GM20431 (cell line): ENCODE results near the gene BCL2.

ENCODE experiments used
- in situ Hi-C: fragments of 300-500 bp; cut with MseI, MboI; formaldehyde crosslinking; loops from one replicate; pipeline ENCODE4 v1.15.0; 2020; ENCODE audit warnings: low sequenced_read_pairs; ENCODE audit not compliant: unreplicated experiment

The BCL2 gene

DNA sequence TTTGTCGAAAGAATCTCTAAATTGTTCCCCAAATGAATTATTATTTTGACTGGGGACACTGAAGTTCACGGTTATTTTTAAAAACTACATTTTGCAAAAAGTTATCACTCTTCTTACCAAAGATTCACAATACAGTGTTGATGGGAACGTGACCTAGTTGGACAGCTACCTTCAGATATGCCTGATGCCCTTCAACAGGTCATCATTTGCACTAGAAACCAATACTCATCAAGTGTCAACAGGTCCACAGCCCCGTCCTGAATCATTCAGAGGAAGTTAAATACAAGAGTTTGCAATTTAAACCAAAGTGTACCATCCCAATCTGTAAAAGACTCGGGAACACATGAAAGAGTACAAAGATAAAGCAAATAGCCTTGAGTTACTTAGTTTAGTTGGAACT is 28.3 kb downstream of the BCL2 start:
- in situ Hi-C loops, result no loop called here

DNA sequence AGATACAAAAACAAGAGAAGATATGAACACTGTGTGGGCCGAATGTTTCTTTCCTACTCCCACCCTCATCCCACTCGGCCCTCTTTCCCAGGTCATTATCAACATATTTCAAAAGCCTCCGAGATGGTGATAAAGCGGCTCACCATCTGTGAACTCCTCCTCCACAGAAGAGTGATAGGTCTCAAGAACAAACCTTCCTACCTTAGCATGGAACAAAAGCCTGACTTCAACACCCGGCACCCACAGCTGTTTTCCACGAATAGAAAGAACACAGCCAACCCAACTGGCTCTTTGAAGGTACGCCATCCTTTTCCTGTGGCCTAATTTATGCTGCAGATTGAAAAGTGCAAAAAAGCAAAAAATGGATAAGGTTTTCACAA is 28.8 kb downstream of the BCL2 start:
- in situ Hi-C loops, result no loop called here

DNA sequence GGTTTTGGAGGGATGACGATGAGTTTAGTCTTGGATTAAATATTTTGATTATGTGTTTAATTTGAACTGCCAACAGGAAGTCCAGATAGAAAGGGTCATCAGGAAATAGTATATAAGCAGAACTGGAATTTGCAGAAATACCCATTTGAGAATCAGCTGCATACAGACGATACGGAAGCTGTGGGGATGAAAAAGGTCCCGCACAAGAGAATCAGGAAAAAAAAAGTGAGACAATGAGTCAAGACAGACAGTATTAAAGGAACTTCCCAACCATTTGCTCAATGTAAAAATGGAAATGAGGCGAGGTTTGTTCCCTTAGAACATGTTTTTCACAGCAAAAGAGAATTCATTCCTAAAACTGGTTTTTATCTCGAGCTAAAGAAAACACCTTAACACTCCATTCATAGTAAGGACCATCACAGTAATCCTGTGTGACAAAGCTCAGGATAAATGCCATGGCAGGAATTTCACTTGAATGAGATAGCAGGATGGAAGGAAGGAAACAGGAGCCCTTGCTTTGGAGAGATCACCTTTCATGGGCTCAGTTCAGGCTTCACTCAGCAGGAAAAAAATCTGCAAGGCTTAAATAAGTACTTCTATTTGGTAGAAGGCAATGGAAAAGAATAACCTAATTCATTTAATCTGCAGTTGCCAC is 29.3 kb downstream of the BCL2 start:
- in situ Hi-C loops, result no loop called here

DNA sequence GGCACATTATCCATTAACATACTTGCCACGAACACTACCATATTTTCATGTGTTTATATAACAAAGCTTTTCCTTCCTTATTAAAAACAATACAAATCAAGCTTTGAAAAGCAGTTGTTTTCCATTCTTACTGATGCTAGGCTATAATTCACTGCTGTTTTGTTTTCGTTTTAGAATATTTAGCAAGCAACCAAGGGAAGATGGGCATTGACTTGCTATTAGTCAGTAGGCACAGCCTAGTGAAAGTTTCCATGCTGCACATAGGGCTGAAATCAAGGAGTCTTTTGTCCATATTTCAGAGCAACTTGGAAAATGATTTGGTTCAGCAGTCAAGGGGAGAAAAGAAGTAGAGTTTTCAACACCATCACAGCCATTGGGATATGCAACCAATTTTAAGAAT is 31.3 kb downstream of the BCL2 start:
- in situ Hi-C loops, result no loop called here

DNA sequence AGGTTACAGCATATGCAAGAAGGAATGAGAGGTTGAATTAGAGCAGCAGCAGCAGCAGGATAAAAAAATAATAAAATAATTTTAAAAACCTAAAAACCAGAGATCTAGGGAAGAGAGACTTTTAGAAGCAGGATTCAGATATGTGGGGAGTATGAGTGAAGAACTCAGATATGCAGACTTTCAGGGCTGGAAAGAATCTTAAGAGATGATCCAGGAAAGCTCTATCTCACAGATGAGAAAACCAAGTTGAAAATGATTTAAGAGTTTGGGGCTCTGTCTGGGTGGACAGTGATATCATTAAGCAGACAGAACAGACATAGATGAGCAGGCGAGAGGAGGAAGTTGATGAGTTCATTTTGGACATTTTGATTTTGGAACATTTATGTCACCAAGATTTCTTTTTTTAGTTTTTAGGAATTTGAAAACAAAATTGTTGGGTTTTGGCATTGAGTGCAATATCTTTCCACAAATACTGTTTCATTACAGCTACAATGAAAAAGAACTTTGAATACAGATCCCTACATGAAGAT is 31.8 kb downstream of the BCL2 start:
- in situ Hi-C loops, result no loop called here

DNA sequence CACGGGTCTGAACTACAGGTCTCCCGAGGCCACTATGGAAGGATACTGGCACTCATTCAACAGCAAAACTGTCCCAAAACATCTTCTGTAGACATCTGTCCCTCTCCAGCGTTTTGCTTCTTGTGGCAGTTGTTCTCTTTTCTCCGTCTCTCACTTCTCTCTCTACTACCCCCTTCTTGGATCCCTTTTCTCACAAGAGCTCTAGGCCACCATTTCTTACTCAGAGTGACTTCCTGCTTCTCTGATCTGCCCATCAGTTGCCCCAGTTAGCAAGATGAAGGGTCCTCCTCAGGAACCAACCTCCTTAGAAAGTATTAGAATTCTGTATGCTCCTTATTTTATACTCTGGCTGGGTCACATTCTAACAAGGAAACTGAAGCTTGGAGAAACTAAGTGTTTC is 32.6 kb downstream of the BCL2 start:
- in situ Hi-C loops, result no loop called here

DNA sequence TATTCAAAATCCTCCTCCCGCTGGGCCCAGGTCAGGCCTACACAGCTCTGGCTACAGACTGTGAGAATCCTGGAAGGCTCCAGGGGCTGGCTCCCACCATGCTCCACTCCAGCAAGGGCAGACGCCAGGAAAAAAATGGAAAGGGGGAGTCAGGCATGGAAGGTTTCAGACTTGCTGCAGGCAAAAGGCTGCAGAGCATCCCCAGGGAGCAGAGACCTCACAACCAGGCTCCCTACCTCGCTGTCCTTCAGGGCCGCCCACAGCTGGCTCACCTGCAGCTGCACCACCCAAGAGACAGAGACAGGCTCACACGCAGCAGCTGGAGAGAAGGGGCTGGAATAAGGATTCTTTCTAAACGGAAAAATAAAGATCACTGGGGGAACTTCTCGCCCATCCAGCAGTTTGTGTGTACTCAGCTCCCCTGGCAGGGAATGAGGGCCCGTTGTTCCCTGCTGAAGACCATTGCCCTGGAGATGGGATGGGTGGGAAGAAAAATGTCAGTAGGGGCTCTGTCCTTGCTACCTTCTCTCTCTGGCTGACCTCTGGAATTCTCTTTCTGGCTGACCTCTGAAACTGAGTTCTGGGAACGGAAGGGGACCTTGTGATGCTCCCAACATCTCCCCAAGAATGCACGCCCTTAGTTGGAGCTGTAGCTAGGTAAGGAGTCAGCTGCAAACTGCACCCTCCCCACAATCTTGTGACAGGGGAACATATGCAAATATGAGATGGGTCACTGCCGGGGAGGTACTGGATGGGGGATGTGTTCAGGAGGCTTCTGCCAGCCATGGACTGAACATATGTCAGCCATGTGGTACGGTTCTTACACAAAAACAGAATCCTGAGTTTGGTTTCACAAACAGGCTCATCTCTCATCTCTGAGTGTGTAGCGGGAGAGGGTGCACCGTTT is 34.5 kb downstream of the BCL2 start:
- in situ Hi-C loops, result no loop called here

DNA sequence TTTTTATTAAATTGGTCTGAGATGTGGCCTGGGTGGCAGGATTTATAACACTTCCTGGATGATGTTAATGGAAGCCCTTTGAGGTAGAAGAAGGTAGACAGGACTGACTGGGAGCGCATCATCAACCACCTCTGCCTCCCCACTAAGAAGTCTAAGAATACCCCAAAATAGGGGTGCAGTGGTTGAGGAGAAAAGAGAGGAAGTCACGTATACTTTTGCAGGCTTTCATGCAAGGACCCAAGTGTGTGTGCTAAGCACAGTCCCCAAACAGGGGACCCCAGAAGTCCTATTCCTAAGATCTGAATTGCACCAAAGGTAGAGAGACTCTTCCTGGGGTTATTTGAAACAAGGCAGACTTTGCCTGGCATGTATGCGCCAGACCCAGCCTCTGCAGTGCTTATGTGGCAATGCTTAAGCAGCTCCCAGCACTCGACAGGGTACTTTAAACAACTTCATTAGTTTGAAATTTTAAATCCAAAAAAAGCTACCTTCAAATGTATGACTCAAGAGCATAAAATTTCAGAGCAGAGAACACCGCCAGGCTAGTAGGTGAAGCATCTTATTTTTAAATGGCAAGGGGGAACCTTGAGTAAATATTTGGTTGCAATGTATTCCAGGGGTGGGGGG is 35.3 kb downstream of the BCL2 start:
- in situ Hi-C loops, result no loop called here

DNA sequence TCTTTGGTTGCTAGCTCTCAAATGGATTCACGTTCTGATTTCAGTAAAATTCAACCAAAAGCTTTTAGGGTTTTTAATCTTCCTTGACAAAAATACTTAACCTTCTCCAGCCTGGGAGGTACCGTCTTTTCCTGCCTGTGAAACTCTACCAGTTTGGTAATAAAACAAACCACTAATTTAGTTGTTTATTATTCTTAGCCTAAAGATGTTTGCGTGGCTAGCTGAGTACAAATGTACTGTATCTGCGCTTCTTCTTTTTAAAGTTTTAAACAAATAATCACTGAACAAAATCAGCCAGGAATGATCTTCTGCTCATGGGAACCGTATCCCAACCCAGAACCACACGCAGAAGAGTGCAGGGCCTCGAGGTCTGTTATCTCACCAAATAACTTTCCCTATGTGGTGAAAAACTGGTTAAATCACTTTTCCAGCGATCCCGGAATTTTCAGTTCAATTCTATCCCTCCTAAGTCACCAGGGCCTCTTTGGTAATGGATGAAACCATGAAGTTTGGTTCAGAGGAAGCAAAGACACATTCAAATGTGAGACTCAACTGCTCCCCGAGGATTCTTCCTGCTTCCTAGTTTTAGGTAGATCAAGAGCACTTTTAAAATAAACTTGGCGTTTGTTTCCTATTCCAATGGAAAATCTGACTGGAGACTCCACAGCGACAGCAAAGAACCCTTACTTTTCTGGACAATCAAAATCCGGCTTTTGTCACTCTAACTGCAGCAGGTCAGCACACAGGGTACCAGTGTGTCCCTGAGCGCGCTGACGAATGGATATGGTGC is 36.1 kb downstream of the BCL2 start:
- in situ Hi-C loops, result no loop called here

DNA sequence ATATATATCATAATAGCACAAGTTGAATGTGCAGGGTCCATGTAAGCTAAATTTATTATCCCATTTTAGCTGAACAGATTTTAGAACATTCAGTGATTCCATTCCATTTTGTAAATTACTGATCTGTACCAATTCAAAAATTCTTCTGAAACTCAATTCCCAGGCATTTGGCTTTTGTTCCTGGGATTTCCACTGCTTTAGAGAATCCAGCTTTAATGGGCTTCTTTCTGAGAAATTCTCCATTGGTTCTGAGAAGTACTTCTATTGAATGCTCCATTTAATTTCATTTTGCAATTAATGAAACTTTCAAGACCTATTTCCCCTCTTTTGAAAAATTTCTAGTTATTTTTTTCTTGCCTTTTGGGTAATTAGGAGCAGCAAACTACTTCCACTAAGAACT is 36.8 kb downstream of the BCL2 start:
- in situ Hi-C loops, result no loop called here

DNA sequence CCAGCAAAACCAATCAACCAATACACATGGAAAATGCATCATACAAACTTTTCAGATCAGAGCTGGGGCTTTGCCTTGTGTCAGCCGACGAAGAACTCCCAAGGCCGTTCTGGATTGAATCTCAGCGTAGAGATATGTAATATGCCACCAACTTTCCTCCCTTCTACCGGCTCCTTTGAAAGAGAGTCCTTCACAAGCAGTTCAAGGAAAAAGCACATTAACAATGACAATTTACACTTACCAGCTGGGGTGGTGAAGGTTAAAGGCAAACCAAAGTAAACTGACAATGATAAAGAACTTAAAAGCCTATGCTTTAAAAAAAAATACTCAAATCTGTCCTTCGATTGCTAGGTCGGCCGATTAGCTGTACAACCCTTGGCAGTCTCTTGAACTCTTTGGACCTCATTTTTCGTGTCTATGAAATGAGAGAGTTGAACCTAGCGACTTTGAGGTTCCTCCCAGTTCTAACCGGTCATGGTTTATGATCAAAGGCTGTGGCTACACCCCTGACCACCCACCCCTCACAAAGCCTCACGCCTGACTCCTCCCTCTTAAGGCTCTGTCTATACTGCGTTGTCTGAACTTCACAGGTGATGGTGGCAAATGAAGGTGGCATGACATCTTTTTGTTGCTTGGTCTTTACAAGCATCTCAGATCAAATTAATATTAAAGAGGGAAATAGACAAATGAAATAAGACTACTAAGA is 46.2 kb downstream of the BCL2 start:
- in situ Hi-C loops, result no loop called here

DNA sequence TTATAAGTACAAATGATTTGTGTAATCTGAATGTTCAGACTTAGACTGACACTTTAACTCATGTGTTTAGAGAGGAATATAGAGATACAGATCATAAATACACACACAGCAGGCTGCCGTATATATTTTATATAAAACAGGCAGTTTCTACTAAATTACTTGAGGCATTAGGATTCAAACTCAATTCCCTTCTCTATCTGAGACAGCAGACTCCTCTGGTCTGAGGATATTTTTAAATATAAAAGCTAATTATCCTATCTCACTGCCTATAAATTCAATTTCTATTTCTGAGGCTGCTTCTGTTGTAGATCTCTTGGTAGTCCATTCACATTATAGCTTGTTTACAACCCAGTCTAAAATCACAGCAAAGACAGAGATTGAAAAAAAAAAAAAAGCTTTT is 46.9 kb downstream of the BCL2 start:
- in situ Hi-C loops, result no loop called here

DNA sequence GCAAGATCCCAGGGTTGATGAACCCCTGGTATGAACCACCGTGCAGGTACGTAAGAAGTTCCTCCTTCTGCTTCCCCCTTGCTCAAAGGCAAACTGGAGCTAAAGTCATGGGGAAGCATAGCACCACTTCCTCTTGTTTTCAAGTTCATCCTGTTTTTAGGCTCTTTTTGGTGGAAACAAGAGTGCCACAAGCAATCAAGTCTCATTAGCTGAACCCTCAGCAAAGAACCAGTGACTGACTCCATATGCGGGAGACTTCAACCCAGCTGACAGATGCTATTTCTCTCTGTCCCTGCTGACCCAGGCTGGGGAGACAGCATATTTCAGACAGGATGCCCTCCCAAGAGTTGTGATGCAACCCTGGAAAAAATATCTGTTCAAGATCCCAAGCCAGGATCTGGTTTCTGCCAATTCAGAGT is 47.7 kb downstream of the BCL2 start:
- in situ Hi-C loops, result no loop called here

DNA sequence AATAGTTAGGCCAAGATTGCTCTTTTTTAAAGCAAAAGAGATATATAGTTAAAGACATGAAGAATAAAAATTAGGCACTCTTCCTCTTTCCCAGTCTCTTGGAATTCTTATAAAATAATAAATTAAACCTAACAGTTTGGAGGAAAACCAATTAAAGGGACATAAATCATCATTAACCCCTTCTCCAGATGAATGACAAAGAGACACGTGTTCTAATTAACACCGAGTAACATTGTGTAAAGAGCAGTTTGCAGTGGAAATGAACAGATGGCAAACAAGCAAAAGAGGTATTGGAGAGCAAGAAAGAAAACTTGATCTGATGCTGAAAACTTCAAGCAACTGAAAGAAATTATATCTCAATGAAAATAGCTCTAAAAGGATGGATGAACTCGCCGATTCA is 48.4 kb downstream of the BCL2 start:
- in situ Hi-C loops, result no loop called here

DNA sequence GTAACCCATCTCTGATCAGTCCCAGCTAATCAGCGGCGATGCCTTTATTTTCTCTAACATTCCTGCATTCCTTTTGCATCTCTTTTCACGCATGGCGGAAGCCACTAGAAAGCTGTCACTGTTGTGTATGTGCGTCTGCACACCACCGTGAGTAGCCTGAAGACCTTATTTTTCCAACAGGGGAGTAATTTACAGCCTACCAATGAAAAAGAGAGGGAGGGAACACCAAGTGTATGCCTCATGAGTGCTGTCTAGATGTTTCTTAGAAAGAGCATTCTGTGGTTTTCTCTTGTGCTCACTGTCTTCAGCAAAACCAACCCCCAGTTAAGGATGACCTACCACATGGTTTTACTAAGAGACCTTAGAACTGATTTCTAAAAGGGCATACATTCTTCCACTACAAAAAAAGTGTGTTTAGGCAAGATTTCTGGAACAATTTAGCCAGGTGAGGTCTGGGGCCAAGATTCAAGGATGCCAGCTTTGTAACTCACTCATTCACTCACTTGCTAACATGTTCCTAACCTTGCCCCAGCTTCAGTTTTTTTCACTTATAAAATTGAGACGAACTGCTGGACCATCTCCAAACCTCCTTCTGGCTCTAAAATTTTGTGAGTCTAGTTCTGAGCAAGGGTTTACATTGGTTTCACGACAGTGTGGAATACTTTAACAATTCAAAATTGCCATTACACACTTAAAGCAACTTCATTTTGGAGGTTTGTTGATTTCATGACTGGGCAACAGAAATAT is 51.4 kb downstream of the BCL2 start:
- in situ Hi-C loops, result no loop called here

DNA sequence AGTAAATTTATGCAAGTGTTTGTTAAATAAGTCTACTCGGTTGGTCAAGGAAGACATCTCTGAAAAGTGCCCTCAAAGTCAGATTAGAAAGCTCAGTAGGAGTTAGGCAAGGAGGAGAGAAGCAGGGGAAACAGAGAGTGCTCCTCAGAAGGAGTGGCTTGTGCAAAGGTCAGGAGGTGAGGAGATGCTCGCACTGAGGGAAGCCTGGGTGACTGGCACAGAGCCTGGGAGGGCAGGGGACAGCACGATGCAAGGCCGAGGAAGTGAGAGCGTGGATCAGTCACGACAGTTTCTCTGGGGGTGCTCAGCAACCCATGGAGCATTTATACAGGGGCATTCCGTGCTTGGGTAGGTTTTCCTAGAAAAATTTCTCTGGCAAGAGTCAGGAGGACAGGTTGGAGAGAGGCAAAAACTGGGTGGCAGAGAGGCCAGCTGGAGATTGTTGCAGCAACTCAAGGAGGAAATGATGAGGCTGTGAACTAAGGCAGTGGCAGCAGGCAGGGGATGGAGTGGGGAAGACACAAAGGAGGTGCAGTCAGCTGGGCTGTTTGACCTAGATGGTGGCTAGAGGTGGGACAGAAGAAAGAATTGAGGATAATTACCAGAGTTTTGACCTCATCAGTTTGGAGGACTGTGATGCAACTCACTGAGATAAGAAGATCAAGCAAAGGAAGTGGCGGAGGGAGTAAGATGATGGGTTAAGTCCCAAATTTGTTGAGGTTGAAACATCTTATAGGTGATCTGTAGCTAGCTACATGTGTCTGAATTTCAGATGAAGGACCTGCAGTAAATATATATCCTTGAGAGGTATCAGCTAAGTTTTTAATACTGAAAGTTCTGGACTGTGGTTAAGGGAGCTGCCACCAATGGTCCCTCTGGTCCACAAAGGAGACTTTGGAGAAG is 52.4 kb downstream of the BCL2 start:
- in situ Hi-C loops, result no loop called here

DNA sequence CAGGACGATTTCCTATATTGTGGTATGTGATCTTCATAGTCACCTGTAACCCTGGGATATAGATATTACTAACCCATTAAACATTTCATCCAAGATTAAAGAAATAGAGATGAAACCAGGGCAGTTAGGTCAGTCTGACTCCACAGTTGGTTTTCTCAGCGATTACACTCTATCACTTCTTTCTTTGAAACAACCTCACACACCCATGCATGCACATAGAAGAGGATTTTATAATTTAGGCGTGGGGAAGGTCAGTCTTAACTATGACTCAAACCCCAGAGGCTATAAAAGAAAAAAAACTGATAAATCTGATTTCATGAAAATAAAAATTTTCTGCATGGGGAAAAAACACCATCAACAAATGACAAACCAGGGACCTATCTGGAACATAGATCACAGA is 54.2 kb downstream of the BCL2 start:
- in situ Hi-C loops, result no loop called here

DNA sequence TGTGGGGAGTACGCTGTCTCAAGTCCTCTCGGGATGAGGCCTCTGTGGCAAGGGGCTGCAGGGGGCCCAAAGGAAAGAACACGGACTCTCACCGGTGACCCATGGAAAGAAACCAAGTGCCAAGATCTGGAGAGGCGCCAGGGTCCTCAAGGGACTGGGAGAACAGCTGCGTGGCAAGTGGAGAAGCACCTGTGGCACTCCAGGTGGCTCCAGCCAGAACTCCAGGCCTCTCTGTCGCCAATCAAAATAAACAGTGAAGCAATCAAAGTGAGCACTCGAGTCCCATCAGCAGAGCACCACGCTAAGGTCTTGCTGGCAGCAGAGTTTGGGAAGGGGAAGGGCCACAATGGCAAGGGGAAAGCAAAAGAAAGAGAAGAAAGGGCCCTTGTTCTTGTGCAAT is 54.7 kb downstream of the BCL2 start:
- in situ Hi-C loops, result no loop called here
